IPS-11a (cell line): ENCODE measurements around the gene SIRPB2.

Source experiments
- H3K4me3 ChIP-seq: one replicate; pipeline ENCODE4 v1.5.1; 2013; ENCODE audit warnings: low read depth, low read length, control low read depth

SIRPB2 gene

DNA sequence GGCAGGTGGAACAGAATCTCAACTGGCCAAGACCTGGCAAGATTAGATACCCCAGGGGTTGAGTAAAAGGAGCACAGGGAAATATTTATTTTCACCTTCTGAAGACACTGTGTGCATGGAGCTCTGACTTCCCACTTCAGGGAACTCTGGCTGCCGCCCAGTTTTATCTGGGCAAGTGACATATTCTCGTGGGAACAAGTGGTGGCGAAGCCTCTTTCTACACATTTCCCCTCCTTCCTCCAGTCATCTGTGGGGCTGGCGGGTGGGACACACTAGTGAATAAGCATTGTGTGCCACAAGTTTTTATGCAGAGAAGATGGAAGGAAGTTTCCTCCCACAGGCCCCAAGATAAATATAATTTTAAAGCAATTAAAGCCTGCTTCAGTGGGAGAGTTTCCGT lies 48.1 kb downstream of the SIRPB2 start:
- H3K4me3 ChIP-seq, result no peak overlapping the region

DNA sequence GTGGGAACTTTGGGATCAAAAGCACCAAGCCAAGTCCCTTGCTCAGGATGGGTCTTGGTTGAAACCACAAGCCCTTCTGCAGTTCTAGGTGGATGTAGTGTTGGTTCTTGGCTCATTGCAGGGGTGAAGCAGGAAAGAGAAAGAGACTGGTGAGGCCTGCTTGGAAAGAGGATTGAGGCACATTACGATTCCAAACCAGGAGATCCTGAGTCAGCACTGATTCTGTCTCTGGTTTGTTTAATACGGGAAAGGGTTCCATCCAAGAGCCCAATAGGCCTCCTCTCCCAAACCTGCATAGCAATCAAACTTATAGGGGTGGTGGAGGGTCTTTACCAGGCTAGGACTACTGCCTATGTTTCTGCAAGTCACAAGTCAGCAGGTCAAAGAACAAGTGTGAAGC lies 48.9 kb downstream of the SIRPB2 start:
- H3K4me3 ChIP-seq, result no peak overlapping the region

DNA sequence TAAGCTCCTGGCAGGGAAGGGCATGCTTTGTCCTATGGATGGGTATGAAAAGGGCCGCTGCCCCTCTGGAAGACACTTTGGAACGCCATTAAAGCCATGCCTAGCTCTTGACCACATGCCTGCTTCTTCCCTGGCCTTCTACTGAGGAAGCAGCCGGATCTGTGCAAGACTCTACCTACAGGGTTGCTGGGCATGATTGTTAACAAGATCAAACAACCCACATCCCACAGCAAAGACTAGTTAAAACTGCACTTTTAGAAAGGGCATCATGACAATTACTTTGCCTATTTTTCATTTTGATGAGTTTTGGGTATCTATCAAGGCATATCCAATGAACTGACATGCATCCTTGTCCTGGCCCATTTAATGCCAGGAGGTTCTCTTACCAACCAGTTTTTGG lies 50.1 kb downstream of the SIRPB2 start:
- no peak overlapping the region for H3K4me3 ChIP-seq

DNA sequence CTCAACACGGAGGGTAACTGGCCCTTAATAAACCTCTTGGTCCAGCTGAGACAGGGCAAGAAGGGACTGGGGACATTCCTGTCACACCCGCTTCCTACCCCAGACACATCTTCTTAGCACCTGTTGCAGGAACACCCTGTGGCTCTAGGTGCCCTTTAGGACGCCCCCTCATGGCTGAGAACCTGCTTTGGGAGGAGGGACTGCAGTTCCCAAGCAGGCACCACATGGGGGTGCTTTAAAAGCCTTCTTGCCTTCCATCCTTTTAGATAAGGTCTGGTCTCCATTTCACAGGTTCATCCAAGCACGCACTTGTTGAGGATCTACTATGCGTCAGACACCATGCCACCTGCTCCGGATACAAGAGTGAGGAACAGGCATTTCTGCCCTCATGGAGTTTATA lies 51.2 kb downstream of the SIRPB2 start:
- no peak overlapping the region for H3K4me3 ChIP-seq

DNA sequence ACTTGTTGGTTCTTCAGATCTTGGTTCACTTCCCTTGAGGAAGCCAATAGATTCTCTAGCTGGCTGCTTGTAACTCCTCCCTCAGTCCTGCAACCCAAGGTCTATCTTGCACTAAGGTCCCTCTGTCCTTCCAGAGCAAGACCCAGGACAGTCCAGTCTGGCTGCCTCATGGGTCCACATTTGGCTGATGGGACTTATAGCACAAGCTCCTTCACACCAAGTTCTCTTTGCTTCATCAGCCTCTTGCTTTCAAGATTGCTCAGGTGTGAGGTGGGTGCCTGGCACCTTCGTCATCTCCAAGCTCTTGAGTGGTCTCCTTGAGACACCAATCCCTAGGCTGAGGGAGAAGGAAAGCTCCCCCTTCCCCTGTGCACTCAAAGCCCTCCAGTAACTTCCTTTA lies 52.9 kb downstream of the SIRPB2 start:
- H3K4me3 ChIP-seq, result no peak overlapping the region

GRCh38 chr20:1437235-1437904 lies 53.9 kb downstream of the SIRPB2 start:
- no peak overlapping the region for H3K4me3 ChIP-seq

GRCh38 chr20:1436263-1436662 lies 55.0 kb downstream of the SIRPB2 start:
- H3K4me3 ChIP-seq, result no peak overlapping the region

DNA sequence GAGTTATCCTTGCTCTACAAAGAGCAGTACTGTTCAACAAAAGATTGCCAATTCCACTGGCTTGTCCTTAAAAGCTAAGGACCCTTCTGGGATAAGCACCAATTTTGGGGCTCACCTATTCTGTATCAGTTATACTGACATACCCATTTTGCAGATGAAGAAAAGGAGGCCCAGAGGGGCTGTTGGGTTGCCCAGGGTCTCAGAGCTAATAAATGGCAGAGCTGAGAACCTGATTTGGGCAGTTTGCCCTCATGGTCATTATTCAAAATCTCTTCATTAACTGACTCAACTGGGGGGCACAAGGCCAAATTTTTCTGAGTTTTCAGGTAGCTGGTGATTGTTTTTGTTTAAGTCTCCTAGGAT lies 55.9 kb downstream of the SIRPB2 start:
- H3K4me3 ChIP-seq, result no peak overlapping the region

DNA sequence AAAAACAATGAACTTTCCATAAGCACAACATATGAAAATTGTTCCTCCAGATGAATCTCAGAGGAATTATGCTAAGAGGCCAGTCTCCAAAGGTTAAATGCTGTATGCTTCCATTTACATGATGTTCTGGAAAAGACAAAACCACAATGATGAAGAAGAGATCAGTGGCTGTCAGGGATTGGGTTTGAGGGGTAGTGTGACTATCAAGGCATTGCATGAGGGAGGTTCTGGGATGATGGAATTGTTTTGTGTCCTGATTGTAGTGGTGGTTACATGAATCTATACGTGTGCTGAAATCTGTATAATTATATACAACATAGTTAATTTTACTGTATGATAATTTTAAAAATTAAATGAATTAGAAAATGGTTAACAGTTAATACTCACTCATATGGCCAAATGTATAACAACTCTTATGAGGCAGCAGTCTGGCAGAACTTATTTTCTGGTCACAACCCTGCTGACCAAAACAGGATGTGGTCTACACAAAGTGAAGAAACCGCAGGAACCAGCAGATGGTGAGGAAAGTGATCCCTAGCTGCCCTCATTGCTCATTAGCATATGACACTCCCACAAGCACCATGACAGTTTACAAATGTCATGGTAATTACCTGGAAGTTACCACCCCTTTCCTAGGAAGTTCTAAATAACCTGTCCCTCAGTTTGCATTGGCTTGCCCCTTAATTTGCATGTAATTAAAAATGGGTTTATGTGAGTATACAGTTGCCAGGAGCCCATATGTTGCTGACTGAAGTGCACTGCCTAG lies 56.5 kb downstream of the SIRPB2 start:
- H3K4me3 ChIP-seq, result no peak overlapping the region

GRCh38 chr20:1431158-1431557 lies 60.1 kb downstream of the SIRPB2 start:
- no peak overlapping the region for H3K4me3 ChIP-seq

- no peak overlapping the region for H3K4me3 ChIP-seq
These were observed 61.2 kb downstream of the SIRPB2 start for GRCh38 chr20:1430004-1430451.

DNA sequence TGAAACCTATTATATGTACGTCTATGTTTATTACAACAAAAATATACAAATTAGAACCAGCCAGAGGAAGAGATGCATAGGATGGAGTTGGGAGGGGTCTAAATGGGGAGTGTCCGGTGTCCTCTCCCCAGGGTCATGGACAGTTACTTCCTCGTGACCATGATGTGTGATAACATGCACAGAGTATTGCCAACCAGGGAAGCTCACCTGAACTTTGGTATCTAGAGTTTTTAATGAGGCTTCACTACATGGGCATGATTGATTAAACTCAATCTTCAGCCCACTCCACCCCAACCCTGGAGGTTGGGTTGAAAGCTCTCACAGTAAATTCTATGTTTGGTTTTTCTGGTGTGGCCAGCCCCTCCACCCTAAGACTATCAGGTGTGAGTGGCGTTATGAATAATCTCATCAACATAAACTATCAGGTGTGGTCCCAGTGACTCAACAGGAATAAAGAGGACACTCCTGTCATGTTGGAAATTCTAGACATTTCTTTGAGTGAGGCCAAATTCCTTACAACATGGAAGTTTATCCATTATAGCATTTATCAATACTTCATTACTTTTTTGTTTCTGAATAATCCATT lies 62.0 kb downstream of the SIRPB2 start:
- H3K4me3 ChIP-seq, result no peak overlapping the region

DNA sequence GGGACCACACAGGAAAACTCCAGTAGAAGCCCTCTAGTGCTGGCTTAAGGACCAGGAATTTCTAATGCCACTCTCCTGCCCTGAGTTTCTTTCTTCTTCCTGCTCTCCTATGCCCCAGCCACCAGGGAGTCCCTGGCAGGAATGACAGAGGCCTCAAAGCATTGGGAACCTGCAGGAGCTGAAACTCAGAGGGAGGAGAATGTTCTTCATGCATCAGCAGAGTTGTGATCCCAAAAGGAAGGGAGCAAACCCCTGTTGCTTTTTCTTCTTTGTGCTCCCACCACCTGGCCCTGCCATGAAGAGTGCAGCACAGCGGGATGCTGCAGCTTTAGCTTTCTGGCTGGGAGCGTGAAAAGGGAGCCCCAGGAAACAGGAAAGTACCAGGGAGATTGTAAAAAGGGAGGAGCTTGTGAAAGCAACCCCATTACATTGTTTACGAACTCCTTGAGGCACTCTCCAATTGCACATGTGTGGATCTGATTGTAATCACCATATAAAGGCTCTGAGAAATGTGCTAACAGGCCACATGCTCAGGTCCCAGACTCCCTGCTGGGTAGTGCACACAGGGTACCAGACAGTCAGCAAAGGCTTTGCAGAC lies 63.7 kb downstream of the SIRPB2 start:
- H3K4me3 ChIP-seq, result no peak overlapping the region

DNA sequence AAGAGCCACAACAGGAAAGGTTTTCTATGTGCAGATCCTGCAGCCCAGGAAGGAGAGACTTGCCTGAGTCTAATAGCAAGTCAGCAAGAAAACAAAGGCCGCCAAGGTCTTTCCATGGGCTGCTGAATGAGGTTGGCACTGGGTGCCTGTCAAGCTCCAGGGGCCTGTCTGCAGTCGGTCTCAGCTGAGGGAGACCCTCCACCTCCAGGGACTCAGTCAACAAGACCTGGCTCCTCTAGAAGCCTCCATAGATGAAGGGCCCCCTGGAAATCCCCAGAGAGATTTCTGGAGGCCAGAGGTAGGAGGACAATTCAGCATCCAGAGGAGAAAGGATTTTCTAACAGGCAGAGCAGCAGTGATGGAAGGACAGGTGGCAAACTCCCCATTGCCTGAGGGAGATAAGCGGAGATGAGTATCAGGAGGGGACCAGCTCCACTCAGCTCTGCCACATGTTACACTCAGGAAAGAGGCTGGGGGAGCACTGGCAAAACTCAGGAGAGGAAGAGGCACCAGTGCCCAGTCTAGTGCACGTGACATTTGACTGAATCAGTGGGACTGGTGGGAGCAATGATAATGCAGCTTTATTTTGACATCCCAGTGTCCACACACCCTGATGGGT lies 64.9 kb downstream of the SIRPB2 start:
- H3K4me3 ChIP-seq, result no peak overlapping the region
